H4 (cell line): ENCODE results near the gene PTPRD. TPM values are rescaled to one million over a fixed set of nuclear protein-coding genes. Genes with fewer than 3 reads are reported as not detected.
A peak's percentile ranks its signal among the peaks of the same experiment; 100 is the strongest.

Experiments
- DNase-seq: peaks from one replicate; pipeline ENCODE4 v3.0.0-alpha.2; 2015; ENCODE audit warnings: low spot score
- total RNA-seq: library from RNA; depleted of rRNA; stranded (reverse); fragments of >200 nt; shearing (Covaris generic); gene quantifications from 2 replicates; pipeline ENCODE4 v1.2.3, GENCODE V29; 2014

The PTPRD gene
- total RNA-seq, 1 experiment from 2014 or later = 3.8 TPM

DNA sequence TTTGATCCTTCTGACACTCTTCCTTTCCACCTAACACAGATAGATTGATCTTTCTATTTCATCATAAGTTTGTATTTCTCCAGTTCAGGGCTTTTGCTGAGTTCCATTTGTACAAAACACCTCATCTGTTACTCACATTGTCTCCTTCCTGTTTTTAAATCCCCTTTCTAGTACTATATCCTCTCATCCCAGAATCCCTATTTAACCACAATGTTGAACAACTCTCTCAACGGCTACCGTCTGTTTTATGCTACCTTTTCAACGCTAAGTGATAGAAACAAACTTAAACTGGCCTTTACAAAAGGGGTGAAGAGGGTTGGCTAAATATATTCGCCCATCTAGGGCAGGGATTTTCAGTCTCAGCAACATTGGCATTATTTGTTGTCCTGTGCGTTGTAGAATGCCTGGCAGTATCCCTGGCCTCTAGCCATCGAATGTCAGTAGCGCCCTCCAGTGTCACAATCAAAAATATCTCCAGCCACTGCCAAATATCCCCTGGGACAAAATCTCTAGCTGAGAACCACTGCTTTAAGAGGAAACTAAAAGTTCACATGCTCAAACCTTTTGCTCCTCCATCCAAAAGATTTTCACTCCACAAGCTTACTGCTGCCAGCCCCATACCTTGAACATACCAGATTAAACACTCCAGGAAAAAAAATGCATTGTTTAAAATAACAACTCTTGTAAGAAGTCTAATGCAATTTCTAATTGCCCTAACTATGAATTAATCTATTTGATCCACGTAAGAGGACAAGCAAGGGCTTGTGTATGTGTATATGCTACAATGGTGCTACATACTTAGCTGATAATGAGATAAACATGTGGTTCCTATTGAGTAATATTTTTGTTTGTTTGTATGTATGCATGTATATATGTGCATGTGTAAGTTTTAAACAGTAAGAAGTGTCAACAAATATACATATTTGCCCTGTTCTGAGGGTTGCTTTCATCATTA lies 344.0 kb downstream of the PTPRD start:
- DNase-seq = no peak

GRCh38 chr9:10265153-10265631 lies 347.6 kb downstream of the PTPRD start:
- peak; percentile 28 for DNase-seq

GRCh38 chr9:10260501-10260900 lies 352.3 kb downstream of the PTPRD start:
- DNase-seq = no peak

DNA sequence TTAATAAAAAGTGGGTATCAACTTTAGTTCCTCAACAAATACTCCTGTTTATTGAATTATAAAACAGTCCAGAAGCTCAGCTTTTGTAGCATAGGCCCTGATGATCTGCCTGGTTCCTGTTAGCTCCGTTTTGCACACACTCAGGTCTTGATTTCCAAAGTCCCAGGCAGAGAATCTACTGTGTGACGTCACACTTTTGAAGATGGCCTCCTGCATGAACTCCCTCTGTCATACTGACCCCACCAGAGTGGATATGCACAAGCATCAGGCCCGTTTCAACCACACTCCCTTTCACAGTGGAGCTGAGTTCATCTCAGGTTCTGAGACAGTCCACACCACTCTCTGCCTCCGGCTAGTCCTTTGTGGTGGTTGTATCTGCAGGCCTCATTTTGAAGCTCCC lies 353.1 kb downstream of the PTPRD start:
- no peak for DNase-seq

- DNase-seq = no peak
Measured at GRCh38 chr9:10255758-10256157, 357.0 kb downstream of the PTPRD start.

DNA sequence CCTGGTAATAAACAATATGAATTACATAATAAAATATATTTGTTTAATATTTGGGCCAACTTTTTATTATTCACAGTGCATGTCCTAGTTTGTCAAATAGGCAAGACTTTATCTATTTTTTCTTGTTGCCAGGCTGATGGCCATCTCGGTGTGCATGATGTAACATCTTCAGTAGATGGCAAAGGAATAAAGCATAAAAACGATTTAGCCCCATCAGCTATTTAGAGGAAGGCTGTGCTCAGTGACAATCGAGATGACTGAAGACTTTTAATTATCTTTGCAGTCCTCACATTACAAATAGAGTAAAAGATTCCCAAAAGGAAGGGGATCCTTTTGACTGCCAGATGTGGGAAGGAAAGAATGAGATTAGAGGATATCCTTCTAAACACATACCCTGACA lies 358.5 kb downstream of the PTPRD start:
- DNase-seq = no peak

- DNase-seq = no peak
Measured at GRCh38 chr9:10253341-10253740, 359.5 kb downstream of the PTPRD start.

GRCh38 chr9:10252174-10252573 lies 360.6 kb downstream of the PTPRD start:
- DNase-seq = no peak

- DNase-seq = peak; percentile 1
Measured at GRCh38 chr9:10251490-10251889, 361.3 kb downstream of the PTPRD start.

DNA sequence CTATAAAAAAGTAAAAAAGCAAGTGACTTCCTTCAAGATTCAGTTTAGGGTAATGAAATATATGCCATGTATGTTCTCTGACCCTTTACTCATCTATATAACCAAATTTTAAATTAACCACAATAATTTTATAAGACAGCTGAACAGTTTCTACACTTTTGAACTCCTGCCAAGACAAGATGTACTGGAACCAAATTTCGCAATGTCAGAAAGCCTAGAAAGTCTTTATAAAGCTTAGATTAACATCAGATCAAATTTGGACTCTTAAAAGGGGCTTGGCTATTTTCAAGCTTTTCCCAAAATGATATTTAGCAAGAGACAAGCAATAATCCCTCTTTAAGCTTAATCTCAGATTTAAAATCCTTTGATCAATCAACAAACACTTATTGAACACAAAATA lies 362.6 kb downstream of the PTPRD start:
- no peak for DNase-seq

DNA sequence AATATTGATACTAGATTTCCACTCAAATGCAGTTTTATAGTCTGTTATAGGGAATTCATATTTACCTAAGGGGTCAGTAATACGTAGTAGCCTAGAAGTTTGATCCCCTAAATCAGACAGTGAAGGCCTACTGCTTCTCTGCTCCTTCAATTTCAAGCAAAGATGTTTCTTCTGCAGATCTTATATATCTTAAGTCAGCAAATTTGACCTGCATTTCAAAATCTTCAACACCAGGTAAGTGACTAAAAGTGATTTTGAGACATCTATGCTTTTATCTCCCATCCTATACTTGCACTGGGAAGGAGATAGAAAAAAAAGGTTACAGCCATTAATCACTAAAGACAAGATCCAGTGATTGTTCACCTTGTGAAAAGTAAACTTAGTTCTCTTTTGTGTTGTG lies 363.9 kb downstream of the PTPRD start:
- DNase-seq = no peak

DNA sequence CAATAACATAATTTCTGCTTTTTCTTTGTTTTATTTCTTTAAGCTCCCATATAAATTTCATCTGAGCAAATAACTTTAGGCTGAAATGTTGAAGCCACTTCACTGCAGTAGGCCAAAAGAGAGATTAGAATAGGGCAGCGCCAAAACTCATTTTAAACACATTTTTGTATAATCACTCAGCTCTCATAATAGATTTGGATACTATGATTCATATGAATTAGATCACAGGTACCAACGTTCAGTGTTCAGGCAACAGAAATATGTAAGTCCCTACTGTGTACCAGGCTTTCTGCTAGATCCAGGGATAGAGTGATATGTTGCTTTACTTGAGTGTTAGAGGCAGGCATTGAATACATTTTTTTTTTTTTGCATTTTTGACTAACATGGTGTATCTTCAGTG lies 370.5 kb downstream of the PTPRD start:
- DNase-seq = no peak

DNA sequence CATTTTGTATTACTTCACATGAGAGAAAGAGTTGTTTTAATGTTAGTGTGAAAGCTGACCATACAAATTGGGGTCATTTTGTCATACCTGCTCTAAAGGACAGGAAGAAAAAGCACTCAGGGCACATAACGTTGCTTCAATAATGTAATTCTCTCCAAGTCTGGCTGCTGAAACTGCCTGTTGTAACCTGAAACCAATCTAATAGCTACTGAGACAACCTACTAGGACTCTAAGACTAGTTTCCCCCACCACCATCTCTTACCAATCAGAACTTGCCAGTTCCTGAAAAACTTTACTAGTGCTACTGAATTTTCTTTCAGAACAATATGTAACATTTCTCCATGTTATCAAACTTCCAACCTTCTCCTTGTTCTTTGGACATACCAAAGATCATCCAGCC lies 374.7 kb downstream of the PTPRD start:
- DNase-seq = no peak

DNA sequence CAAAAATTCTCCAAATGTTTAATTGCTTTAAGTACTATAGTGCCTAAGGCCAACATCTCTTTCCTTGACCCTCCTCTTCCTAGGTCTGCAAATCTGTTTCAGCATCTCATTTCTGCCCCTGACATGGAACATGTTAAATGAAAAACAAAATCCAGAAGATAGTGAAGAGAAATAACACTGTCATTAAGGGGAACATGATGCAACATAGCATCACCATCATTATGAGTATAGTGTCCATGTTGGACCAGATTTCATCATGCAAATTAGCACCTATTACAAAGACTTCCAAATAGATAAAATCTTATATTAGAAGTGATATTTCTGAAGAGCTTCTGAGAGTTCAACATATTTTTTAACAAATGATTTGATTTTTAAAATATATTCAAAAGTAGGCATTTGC lies 375.2 kb downstream of the PTPRD start:
- no peak for DNase-seq

DNA sequence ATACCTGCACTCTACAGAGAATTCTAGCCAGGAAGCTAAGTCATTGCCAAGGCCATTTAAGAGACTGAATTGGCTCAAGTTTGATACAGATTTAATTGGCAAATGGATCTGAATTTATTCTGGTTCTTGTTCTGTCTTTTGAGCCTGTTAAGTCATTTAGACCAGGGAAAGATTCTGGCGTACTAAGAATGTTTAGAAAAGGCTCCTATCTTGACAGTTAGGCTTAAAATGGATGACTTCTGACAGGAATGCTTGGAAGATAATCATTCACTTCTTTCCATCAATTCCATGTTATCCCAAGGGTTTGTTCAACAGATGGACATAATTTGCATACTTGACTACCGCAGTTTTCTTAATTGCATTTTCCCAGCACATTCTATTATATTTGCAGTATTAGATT lies 376.6 kb downstream of the PTPRD start:
- DNase-seq = no peak

- DNase-seq = no peak
Measured at GRCh38 chr9:10235376-10235775, 377.4 kb downstream of the PTPRD start.

DNA sequence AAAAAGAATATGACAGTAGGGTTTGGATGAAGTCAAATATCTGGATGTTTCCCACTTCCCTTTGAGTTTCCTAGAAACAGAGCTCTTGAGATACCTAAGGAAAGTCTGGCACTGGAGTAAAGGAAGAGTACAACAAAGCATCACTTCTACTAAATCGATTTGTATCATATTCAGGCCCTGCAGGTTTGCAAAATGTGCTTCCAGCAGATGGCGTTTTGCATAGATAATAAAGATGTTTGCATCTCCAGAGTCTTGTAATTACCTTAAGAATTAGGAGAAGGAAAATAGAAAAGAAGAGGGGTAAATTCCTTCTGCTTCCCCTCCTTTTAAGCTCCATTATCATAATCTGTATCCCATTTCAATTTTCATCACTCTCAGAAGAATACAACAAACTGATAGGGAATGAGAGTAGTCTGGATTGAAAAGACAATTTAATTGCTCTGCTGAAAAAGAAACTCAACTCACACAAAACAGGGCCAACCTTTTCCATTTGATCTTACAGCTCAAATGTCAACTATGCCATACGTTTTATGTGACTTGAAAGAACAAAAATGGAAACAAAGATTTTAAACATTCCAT lies 380.4 kb downstream of the PTPRD start:
- DNase-seq = no peak

DNA sequence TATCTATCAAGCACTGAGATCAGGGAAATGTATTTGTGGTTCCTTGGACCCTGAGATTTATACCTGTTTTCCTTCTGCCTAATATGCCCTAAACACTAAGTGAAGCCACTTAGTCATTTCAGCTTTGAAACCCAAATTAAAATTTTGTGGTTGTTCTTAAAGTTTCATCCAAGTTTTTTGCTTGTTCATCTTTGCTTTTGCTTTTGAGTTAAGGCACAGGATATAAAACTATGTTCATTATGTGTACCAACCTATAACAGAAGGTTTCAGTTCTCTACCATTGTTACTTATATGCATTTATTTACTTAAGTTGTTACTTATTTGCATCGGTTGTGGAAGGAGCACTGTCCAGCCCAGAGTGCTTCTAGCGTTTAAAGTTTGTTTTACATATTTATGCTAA lies 382.3 kb downstream of the PTPRD start:
- no peak for DNase-seq

DNA sequence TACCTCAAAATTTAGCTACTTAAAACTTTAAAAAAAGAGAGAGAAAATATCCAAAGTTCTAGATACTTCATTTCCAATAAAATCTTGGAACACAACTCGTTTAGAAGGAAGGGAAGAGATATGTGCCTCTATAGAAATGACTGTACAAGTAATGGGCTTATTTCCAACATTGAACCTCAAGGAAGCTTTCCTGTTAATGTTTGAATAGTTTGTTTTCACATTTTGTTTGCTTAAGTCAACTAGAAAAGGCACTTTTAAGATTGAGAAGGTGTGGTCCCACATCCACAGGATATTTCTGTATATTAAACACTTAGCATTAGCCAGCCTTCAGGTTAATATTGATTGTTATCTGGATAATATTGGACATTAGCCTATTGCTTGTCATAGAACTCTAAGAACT lies 384.7 kb downstream of the PTPRD start:
- no peak for DNase-seq

DNA sequence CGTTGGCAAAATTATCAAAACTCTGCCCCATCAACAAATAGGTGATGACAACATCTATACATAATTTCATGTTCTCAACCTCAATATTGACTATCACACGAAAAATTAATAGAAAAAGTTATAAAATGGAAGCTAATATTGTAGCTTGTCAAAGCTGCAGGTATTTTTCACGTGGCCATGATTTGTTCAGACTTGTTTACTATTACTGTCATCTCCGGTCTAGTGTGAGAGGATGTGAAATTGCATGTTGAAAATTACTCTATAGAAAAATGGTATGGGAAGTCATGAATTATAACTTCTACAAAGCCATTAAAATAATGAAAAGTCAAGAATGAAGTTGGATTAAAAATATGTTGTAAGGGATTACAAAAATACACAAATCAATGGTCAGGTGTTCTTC lies 385.8 kb downstream of the PTPRD start:
- DNase-seq = no peak

DNA sequence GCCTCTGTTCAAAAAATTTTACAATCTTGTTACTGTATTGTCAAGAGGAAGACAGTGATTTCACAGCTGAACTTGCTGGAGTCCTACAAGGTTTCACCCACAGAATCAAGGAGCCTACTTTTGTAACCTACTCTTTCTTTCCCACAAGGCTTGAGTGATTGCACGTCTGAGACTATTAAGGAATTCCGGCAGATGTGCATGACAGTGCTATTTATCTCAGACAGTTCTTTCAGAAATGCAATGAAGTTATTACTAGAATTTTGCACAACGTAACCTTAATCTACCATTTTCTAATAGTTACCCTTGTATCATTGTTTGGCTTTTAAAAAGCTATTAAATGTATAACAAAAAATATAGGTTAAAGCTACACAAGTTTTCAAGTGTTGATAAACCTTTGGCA lies 400.1 kb downstream of the PTPRD start:
- no peak for DNase-seq

DNA sequence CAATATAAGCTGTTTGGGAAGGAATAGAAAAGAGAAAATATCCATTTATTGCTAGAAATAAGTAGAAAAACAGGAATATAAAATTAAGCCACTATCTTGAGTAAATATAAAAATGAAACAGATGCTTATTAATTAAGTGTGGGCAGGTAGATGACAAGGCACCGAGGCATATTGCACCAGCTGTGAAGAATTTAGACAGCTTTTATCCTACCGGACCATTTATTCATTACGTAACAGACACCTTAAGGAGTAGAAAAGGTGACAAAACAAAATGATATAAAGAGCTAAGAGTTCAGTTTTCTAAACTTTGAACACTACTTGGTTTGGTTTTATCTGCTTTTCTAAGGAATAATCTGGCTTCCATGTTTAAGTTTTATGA lies 404.1 kb downstream of the PTPRD start:
- DNase-seq = no peak

DNA sequence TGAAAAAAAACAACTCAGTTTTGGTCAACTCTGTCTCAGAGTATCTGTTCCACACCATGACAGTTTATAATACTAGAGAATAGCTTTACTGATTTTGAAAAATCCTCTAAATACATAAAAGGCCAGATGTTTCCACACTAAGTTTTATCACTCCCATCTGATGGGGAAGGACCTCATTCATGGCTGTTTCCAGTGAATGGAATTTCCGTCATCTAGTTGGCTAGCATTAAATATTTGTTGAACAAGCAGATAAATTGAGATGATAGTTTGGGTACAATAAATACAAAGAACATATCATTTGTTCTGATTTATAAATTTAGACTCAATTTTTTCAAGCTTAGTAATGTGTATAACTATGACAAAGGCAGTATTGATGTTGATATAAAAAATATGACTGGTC lies 408.5 kb downstream of the PTPRD start:
- DNase-seq = no peak
